Colonic mucosa (tissue), 4 donors: ENCODE measurements around the gene AFAP1L1. TPM values are rescaled to one million over a fixed set of nuclear protein-coding genes. Genes with fewer than 3 reads are reported as not detected.
A peak's percentile ranks its signal among the peaks of the same experiment; 100 is the strongest.

Experiments
- DNase-seq: peaks from one replicate; pipeline ENCODE4 v3.0.0-alpha.2; 2020
- H3K27ac ChIP-seq: fragments of 200-600 bp; one replicate; pipeline ENCODE4 v1.8.0; 2021
- H3K27me3 ChIP-seq: fragments of 200-600 bp; one replicate; pipeline ENCODE4 v1.8.0; 2021
- H3K36me3 ChIP-seq: fragments of 200-600 bp; one replicate; pipeline ENCODE4 v1.8.0; 2021
- H3K4me1 ChIP-seq: fragments of 200-600 bp; one replicate; pipeline ENCODE4 v1.8.0; 2021; ENCODE audit warnings: mild to moderate bottlenecking
- H3K4me3 ChIP-seq: fragments of 200-600 bp; one replicate; pipeline ENCODE4 v1.8.0; 2021
- H3K9ac ChIP-seq, 2 donors: one replicate each; pipeline ENCODE4 v1.7.0; 2013; ENCODE audit warnings: control low read depth in 2 of 2, low read depth in 2 of 2, low read length in 2 of 2
- H3K9me3 ChIP-seq: fragments of 200-600 bp; one replicate; pipeline ENCODE4 v1.8.0; 2021
- intact Hi-C: fragments of 100-400 bp; cut with DNase I; formaldehyde crosslinking; loops from one replicate; pipeline ENCODE4 v1.14.1; 2022
- total RNA-seq, 2 donors: library from RNA; stranded (reverse); fragmentation: NEBNext Ultra II Directional in 1 of 2; extraction: Animal tissue kit (Norgen Biotek cat#: 25700) in 1 of 2; gene quantifications; one replicate each; pipeline ENCODE4 v1.2.1, GENCODE V29; 2021
- TF ChIP-seq, protein P1 (sequence below): fragments of 200-600 bp; IDR thresholded peaks from one replicate; pipeline ENCODE4 v1.8.0; 2022; ENCODE audit warnings: antibody characterized with exemption, mild to moderate bottlenecking
- donor health status: healthy.
- donor health status: DM: no; HTN: no; CAD: no.
- donor health status: DM: no; HTN: no; CAD: no.

AFAP1L1 gene
- total RNA-seq, 2 donors from 2014 or later, result 1.6 to 4.0 TPM

DNA sequence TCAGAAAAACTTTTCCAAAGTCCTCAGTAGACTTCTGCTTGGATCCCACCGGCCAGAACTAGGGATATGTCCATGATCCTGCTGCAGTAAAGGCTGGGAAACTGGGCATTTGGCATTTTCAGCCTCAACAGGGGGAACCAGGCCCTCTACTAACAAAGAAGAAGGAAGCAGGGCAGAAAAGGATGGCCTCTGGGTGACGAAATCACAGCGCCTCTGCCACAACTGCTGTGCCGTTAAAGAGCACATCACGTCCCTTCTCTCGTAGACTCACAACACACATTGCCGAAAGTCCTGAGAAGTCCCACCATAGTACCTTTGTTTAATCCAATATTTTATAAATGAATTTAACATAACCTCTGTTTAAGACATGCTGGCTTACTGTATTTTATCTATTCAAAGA is 10.4 kb upstream of the AFAP1L1 start:
- no peaks in the 10 kb centered on the region for H3K36me3 ChIP-seq
- intact Hi-C loops, result no loop called here

DNA sequence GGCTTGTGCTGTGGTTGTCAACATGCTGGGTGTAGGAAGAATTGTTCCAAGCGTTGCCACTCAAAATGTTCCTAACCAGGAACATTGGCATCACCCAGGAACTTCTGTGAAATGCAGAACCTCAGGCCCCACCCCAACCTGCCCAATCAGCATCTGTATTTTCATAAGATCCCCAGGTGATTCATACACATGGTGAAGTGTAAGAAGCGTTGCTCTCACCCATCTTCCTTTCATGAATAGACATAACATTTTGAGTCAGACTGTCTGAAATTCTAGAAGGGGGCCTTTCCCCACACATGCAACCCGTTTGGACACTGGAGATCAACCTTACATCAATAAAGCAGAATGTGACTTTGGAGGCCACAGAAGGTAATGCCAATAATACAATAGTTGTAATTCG is 9.3 kb upstream of the AFAP1L1 start:
- Histone ChIP-seq H3K4me1 (no peaks in the 10 kb centered on the region), H3K9me3 (no peaks in the 10 kb centered on the region), H3K27ac (no peak overlapping the region), H3K9ac (no peak overlapping the region), H3K4me3 (no peak overlapping the region), H3K36me3 (no peaks in the 10 kb centered on the region), H3K27me3 (no peaks in the 10 kb centered on the region)
- TF ChIP-seq, protein P1, sequence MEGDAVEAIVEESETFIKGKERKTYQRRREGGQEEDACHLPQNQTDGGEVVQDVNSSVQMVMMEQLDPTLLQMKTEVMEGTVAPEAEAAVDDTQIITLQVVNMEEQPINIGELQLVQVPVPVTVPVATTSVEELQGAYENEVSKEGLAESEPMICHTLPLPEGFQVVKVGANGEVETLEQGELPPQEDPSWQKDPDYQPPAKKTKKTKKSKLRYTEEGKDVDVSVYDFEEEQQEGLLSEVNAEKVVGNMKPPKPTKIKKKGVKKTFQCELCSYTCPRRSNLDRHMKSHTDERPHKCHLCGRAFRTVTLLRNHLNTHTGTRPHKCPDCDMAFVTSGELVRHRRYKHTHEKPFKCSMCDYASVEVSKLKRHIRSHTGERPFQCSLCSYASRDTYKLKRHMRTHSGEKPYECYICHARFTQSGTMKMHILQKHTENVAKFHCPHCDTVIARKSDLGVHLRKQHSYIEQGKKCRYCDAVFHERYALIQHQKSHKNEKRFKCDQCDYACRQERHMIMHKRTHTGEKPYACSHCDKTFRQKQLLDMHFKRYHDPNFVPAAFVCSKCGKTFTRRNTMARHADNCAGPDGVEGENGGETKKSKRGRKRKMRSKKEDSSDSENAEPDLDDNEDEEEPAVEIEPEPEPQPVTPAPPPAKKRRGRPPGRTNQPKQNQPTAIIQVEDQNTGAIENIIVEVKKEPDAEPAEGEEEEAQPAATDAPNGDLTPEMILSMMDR, result no peak
- intact Hi-C loops, result no loop called here
- no peak for DNase-seq

More for the DNA sequence above, 10.4 kb upstream of the AFAP1L1 start:
- H3K27ac ChIP-seq, result no peak overlapping the region
- H3K27me3 ChIP-seq, result no peaks in the 10 kb centered on the region
- H3K4me1 ChIP-seq, result no peaks in the 10 kb centered on the region
- no peak overlapping the region for H3K9ac ChIP-seq
- TF ChIP-seq, protein P1, result no peak
- no peak for DNase-seq
- H3K4me3 ChIP-seq, result no peak overlapping the region
- H3K9me3 ChIP-seq, result no peaks in the 10 kb centered on the region

DNA sequence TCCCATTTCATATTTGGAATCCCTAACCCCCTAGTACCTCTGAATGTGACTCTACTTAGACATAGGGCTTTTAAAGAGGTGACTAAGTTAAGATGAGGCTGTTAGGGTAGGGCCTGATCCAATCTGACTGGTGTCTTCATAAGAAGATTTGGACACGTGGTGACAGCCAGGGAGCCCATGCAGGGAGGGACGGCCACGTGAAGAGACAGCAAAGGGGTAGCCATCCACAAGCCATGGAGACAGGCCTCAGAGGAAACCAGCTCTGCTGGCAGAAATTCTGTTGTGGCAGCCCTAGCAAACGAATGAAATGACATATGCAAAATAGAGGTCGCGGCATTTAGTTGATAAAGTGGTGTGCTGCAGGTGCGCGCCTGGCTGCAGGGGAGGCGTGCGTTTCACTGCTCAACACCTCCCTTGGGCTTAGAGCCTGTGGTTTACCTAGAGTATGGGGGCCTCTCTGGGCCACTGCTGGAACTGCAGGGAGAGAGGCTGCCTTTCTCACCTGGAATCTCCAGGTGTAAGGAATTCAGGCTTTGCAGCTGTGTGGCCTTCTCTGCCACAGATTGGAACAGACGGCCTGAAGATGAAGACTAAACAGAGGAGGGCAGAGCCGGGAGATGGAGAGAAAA is 7.1 kb upstream of the AFAP1L1 start:
- Histone ChIP-seq H3K9ac (no peak overlapping the region), H3K9me3 (peaks cover 5% of the 10 kb centered on the region), H3K36me3 (no peaks in the 10 kb centered on the region), H3K4me1 (no peaks in the 10 kb centered on the region), H3K4me3 (no peak overlapping the region), H3K27ac (no peak overlapping the region), H3K27me3 (no peaks in the 10 kb centered on the region)
- DNase-seq, result peak; percentile 32
- TF ChIP-seq, protein P1, result peak; percentile 47
- intact Hi-C loops, result no loop called here

DNA sequence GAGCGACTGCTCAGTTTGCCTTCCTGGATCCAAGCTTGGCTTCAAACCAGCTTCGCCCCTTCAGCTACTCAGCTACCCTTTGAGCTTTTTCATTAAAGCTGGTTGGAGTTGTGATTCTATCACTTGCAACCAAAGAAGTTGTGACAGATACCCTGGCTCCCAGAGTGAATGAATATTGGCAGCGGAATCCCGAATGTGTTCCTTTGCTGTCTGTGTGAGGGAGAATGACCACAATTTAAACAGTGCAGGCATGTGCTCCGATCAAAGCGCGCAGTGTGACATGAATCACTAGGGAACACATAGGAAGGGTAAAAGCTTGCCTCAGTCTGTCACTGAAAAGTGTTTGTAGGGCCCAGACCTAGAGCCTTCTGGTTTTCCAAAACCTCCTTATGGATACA is 6.6 kb upstream of the AFAP1L1 start:
- Histone ChIP-seq H3K9ac (no peak overlapping the region), H3K27ac (no peak overlapping the region), H3K9me3 (peaks cover 5% of the 10 kb centered on the region), H3K4me3 (no peak overlapping the region), H3K4me1 (no peaks in the 10 kb centered on the region), H3K27me3 (no peaks in the 10 kb centered on the region), H3K36me3 (no peaks in the 10 kb centered on the region)
- no peak for DNase-seq
- intact Hi-C loops, result no loop called here
- TF ChIP-seq, protein P1, result peak; percentile 7

DNA sequence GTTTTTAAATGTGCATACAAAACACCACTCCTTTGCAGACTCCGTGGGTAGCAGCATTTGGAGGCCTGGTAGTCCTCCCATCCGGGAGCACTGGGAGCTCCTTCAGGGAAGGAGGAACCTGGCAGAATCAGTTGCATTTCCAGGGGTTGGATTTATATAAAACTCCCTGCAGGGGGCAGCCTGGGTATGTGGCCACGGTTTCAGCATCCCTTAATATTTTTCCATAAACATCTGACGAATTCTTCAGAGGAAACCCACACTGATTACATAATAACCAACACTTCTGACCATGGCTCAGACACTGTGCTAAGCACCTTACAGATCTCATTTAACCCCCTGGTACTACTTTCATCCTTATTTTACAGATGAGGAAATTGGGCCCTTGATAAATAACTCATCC is 6.1 kb upstream of the AFAP1L1 start:
- H3K27ac ChIP-seq, result no peak overlapping the region
- H3K9me3 ChIP-seq, result peaks cover 5% of the 10 kb centered on the region
- intact Hi-C loops, result no loop called here
- no peak for DNase-seq
- H3K36me3 ChIP-seq, result no peaks in the 10 kb centered on the region
- no peaks in the 10 kb centered on the region for H3K27me3 ChIP-seq
- H3K9ac ChIP-seq, result no peak overlapping the region
- no peak overlapping the region for H3K4me3 ChIP-seq
- TF ChIP-seq, protein P1, result no peak
- no peaks in the 10 kb centered on the region for H3K4me1 ChIP-seq
